ENCODE results near the gene IFT81.

DNA sequence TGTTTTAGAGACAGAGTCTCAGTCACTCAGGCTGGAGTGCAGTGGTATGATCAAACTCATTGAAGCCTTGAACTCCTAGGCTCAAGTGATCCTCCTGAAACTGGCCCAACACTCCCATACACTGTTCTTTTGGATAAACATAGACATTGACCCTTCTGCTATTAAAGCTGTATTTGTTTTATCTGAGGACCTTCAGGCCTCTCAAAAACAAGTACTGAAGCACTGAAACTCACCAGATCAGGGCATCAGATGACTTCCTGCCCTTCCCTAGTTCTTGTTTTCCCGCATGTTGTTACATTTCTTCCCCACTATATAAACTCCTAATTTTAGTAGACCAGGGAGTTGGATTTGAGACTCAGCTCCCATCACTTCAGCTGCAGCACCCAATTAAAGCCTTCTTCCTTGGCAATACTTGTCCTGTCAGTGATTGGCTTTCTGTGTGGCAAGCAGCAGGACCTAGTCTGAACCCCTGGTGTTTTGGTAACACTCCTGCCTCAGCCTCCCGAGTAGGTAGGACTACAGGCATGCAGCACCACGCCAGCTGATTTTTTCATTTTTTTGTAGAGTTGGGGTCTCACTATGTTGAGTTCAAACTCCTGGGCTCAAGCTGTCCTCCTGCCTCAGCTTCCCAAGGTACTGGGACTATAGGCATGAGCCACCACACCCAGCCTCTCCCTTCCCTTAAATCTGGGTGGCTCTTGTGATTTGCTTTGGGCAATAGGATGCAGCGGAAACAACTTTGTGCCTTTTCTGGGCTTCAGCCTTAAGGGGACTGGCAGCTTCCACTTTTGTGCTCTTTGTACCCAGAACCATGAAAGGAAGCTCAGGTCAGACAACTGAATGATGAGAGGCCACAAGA is 12.5 kb upstream of the IFT81 start:
- TF ChIP-seq, protein P1, sequence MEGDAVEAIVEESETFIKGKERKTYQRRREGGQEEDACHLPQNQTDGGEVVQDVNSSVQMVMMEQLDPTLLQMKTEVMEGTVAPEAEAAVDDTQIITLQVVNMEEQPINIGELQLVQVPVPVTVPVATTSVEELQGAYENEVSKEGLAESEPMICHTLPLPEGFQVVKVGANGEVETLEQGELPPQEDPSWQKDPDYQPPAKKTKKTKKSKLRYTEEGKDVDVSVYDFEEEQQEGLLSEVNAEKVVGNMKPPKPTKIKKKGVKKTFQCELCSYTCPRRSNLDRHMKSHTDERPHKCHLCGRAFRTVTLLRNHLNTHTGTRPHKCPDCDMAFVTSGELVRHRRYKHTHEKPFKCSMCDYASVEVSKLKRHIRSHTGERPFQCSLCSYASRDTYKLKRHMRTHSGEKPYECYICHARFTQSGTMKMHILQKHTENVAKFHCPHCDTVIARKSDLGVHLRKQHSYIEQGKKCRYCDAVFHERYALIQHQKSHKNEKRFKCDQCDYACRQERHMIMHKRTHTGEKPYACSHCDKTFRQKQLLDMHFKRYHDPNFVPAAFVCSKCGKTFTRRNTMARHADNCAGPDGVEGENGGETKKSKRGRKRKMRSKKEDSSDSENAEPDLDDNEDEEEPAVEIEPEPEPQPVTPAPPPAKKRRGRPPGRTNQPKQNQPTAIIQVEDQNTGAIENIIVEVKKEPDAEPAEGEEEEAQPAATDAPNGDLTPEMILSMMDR (IDR thresholded peaks at IDR 0.05), result no peak
- TF ChIP-seq POLR2A (IDR thresholded peaks at IDR 0.05), result no peak
- no peak for TF ChIP-seq POLR2AphosphoS5 (IDR thresholded peaks at IDR 0.05)
- TF ChIP-seq EP300 (IDR thresholded peaks at IDR 0.05), result no peak

Data from stomach (tissue), 4 donors.